ENCODE measurements around the gene GLG1. TPM values are rescaled to one million over a fixed set of nuclear protein-coding genes. Genes with fewer than 3 reads are reported as not detected.

GLG1 gene
- total RNA-seq, 6 donors from 2014 or later: 88.3 to 149 (median 110) TPM

- WGBS, 2 donors: 89 to 91% methylated on average over 5 of the region's 5 CpGs
- Histone ChIP-seq H3K4me1 (no peaks in the 10 kb centered on the region), H3K36me3 (peaks cover 47 to 98% (median 82%) of the 10 kb centered on the region in 4 donors)
These were observed 140.0 kb downstream of the GLG1 start for GRCh38 chr16:74466872-74467271.

GRCh38 chr16:74465851-74466685 lies 140.8 kb downstream of the GLG1 start:
- no peak for TF ChIP-seq POLR2AphosphoS5 (IDR thresholded peaks at IDR 0.05)
- TF ChIP-seq EP300 (IDR thresholded peaks at IDR 0.05): no peak
- no peak for TF ChIP-seq CTCF (IDR thresholded peaks at IDR 0.05)
- TF ChIP-seq POLR2A (IDR thresholded peaks at IDR 0.05): no peak
- peaks cover 49 to 98% (median 81%) of the 10 kb centered on the region in 4 donors for H3K36me3 ChIP-seq
- H3K27me3 ChIP-seq: no peaks in the 10 kb centered on the region
- no peak for DNase-seq
- ATAC-seq (ENCODE audit: low FRiP score in 2 of 2): no peak
- H3K4me1 ChIP-seq: no peaks in the 10 kb centered on the region
- no peak overlapping the region for H3K27ac ChIP-seq
- no peaks in the 10 kb centered on the region for H3K9me3 ChIP-seq
- no peak overlapping the region for H3K4me3 ChIP-seq
- 83 to 89% methylated on average over 6 of the region's 6 CpGs for WGBS, 2 donors

More at GRCh38 chr16:74466872-74467271, 140.0 kb downstream of the GLG1 start:
- Histone ChIP-seq H3K27ac (no peak overlapping the region), H3K27me3 (no peaks in the 10 kb centered on the region), H3K4me3 (no peak overlapping the region), H3K9me3 (no peaks in the 10 kb centered on the region)
- no peak for ATAC-seq (ENCODE audit: low FRiP score in 2 of 2)
- TF ChIP-seq EP300 (IDR thresholded peaks at IDR 0.05): no peak
- no peak for TF ChIP-seq POLR2A (IDR thresholded peaks at IDR 0.05)
- TF ChIP-seq POLR2AphosphoS5 (IDR thresholded peaks at IDR 0.05): no peak
- no peak for TF ChIP-seq CTCF (IDR thresholded peaks at IDR 0.05)
- DNase-seq: no peak

DNA sequence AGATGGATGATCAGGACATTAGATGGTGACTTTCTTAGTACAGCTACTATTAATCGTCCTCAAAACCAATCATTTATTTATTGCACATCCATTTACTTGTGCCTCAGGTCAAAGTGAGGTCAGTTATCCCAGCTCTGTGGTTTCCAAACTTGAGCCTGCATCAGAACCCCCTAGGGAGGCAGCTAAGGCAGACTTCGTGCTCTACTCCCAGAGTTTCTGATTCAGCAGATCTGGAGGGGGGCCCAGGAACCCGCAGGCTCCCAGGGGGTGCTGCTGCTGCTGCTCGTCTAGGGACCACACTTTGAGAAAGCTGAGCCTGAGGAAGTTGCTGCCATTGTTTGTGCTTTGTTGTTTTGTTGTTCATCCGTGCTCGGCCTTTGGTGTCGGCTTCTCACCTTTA lies 141.6 kb downstream of the GLG1 start:
- ATAC-seq (ENCODE audit: low FRiP score in 2 of 2) (no peak), DNase-seq (no peak)
- TF ChIP-seq EP300 (IDR thresholded peaks at IDR 0.05) (no peak), POLR2A (IDR thresholded peaks at IDR 0.05) (no peak), POLR2AphosphoS5 (IDR thresholded peaks at IDR 0.05) (no peak), CTCF (IDR thresholded peaks at IDR 0.05) (no peak)
- Histone ChIP-seq H3K4me3 (no peak overlapping the region), H3K27ac (no peak overlapping the region), H3K36me3 (peaks cover 44 to 99% (median 81%) of the 10 kb centered on the region in 4 donors), H3K9me3 (no peaks in the 10 kb centered on the region), H3K4me1 (no peaks in the 10 kb centered on the region), H3K27me3 (no peaks in the 10 kb centered on the region)
- 89 to 93% methylated on average over 7 of the region's 7 CpGs for WGBS, 2 donors

DNA sequence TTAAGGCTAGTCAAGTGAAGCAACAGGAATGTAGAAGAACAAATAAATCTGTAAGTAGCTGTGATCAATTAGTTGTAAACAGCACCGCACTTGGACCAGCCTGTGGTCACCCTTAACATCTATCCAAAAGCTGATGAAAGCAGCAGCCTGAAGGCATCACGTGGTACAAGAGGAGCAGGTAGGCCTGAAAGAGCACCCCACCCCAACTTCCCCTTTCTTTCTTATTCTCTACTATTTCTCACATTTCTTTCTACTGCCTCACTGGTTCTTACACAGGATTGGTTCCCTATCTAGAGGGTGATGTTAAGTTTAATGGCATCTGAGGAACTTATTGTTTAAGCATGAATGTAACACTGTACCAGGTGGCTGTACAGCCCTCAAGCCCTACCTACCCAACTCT lies 143.0 kb downstream of the GLG1 start:
- H3K27ac ChIP-seq: no peak overlapping the region
- TF ChIP-seq EP300 (IDR thresholded peaks at IDR 0.05) (no peak), POLR2AphosphoS5 (IDR thresholded peaks at IDR 0.05) (no peak)
- no peak overlapping the region for H3K4me3 ChIP-seq
- no peaks in the 10 kb centered on the region for H3K4me1 ChIP-seq
- DNase-seq (no peak), ATAC-seq (ENCODE audit: low FRiP score in 2 of 2) (no peak)
- whole genome bisulfite sequencing, 2 donors: 95 to 98% methylated on average over 2 of the region's 2 CpGs
- H3K9me3 ChIP-seq: no peaks in the 10 kb centered on the region
- no peaks in the 10 kb centered on the region for H3K27me3 ChIP-seq
- H3K36me3 ChIP-seq: peaks cover 34 to 99% (median 75%) of the 10 kb centered on the region in 4 donors

- no peaks in the 10 kb centered on the region for H3K4me1 ChIP-seq
- H3K27ac ChIP-seq: no peak overlapping the region
- TF ChIP-seq POLR2AphosphoS5 (IDR thresholded peaks at IDR 0.05) (no peak), EP300 (IDR thresholded peaks at IDR 0.05) (no peak), CTCF (IDR thresholded peaks at IDR 0.05) (no peak), POLR2A (IDR thresholded peaks at IDR 0.05) (no peak)
- H3K27me3 ChIP-seq: no peaks in the 10 kb centered on the region
- no peak for DNase-seq
- no peaks in the 10 kb centered on the region for H3K9me3 ChIP-seq
- WGBS, 2 donors: 91 to 95% methylated on average over 4 of the region's 4 CpGs
- H3K36me3 ChIP-seq: peaks cover 35 to 99% (median 69%) of the 10 kb centered on the region in 4 donors
- H3K4me3 ChIP-seq: no peak overlapping the region
- no peak for ATAC-seq (ENCODE audit: low FRiP score in 2 of 2)
These were observed 144.6 kb downstream of the GLG1 start for GRCh38 chr16:74462361-74462760.
